Endometrial microvascular endothelial cells (primary cell): ENCODE results near the gene LRRN1. TPM values are rescaled to one million over a fixed set of nuclear protein-coding genes. Genes with fewer than 3 reads are reported as not detected.
"Not testable (repeated sequence)": the region's sequence is repeated elsewhere in the genome, so short reads cannot be mapped to it uniquely, and the experiment has no call there.

ENCODE experiments used
- in situ Hi-C: cut with HindIII; loops from 2 replicates; pipeline ENCODE4 v1.10.0; 2017; ENCODE audit warnings: low sequenced_read_pairs, low pct_unique_long_range_greater_than_20kb; ENCODE audit errors: inconsistent ontology term
- total RNA-seq: library from RNA; depleted of rRNA; stranded (reverse); fragments of >200 nt; gene quantifications from one replicate; pipeline ENCODE4 v1.2.3, GENCODE V29; 2015; ENCODE audit errors: inconsistent ontology term

Gene LRRN1
- total RNA-seq, 1 donor from 2014 or later: not detected

DNA sequence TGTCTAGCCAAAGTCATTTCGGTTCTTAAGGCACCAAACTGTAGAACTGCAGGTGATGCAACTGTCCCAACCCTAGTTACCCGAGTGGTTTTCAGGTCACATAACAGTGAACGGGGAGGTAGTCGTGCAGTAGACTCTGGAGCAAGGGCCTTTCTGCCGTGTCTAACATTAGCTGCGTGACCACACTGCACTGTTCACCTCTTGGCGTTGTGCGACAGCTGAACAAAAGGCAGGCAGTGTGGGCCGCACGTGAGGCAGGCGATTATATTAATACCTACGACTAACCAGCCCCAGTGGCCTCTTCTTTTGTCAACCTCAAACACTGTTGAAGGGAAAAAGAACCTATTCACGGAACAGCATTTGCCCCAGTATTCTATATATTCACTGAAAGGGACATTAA is 2.8 kb downstream of the LRRN1 start:
- in situ Hi-C loops: no loop called here

DNA sequence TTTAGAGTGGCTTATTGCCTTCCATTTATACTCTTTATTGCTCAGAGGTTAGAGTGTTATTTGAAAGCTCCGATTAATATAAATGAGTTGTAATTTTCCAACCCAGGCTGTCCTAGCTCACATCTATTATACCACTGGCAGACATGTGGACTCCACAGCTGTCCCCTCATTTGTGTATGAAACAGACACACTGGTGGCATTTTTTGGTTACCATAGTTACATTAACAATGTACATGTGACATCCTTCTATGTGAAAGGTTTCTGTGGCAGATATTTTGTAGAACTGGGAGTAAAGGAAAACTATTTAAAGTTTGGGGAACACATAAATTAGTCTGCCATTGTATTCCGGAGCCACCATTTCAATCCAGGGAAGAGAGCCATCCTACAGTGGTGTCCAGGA is 5.3 kb downstream of the LRRN1 start:
- in situ Hi-C loops: no loop called here

DNA sequence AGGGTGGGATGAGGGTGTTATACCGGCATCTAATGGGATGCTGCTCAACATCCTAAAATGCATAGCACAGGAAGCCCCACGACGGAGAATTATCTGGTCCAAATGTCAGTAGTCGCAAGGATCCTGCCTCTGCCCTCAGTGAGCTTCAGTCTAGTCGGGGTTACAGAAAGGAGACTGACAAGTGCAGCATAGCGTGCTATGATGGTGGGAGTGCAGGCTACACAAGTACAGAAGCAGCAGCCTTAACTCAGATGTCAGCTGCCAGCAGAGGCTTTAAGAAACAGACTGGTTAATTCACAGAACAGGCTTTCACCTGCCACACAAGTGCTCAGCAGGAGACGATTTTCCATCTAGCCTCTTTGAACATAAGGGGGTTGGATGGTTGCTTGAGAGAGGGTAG is 6.9 kb downstream of the LRRN1 start:
- in situ Hi-C loops: no loop called here

DNA sequence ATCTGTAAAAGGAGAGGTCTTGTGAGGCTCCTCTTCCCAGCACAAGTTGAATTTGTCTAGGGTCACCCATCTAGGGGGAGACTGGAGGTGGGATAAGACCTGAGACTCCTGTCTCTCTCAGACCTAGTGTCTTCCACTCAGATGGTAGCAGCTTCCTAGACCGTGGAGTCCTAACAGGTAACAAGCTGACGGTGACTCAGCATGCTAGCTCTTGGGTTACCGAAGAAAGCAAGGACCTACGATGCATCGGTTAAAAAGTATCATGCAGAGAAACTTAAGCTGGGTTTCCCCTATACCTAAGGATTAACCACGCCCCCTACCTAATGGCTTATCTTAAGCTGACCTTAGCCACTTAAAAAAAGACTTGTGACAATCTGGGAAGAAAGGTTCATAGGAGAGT is 7.6 kb downstream of the LRRN1 start:
- in situ Hi-C loops: no loop called here

DNA sequence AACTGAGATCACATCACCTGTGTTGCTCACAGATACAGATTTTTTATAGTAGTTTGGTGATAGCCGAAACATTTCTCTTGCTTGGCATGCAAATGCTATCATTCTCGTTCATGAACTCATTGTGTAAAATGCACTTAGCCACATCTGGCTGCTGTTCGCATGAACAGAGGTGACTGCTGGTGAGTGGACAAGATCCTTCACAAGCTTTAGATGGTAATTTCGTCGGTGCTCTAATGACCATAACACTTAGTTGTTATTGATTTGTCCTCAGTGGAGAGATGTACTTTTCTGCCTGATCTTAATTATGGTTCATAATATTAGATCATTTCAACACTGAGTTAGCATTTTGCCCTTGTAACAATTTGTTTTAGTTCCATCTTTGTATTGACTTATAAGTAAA is 13.8 kb downstream of the LRRN1 start:
- in situ Hi-C loops: no loop called here

DNA sequence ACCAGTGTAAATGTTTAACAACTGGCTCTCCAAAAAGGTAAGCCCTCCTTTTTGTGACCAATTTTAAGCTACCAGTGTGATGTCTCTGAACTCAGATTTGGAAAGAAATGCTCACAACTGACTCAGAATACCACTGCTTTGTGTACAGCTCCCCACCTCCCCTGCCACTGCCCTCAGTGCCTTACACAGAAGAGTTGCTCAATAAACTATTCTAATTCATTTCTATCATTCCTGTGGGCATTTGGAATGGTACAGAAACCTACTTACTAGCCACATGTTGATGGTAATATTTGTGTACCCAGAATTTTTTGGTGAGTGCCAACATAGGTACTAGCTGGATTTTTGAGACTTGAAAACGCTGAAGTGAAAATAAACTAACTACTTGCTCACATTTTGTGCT is 16.0 kb downstream of the LRRN1 start:
- in situ Hi-C loops: no loop called here

DNA sequence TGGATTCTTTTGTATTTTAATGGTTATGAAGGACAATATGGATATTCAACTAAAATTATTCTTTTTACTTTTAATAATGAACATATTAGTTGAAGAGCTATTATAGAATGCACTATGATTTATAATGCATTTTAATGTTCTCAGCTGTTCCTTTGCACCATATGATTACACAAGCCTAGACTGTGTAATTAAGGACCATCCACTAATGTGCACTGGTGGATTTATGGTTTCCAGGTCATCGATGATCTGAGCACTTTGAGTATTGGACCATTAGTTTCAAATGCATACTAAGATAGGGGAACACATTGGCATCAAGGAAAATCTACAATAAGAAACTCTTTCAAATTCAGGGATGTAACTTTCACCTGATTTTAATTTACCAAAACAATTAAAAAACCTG is 16.8 kb downstream of the LRRN1 start:
- in situ Hi-C loops: no loop called here

DNA sequence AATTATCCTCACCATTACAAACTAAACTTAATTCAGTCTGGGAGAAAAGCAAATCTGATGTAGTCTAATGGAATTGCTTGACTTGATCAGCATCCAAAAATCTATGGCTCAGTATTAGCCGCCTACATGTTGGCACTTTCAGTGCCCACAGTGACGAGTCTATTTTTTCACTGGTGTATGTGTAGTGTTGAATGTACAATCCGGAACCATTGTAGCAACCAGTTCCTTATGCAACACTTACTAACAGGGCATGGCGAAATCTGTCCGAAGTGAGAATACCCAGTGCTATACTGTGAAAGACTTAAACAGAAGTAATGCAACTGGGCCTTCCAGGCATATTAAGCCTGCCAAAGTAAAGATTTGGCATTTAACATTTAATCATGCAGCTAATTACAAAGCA is 18.6 kb downstream of the LRRN1 start:
- in situ Hi-C loops: no loop called here

DNA sequence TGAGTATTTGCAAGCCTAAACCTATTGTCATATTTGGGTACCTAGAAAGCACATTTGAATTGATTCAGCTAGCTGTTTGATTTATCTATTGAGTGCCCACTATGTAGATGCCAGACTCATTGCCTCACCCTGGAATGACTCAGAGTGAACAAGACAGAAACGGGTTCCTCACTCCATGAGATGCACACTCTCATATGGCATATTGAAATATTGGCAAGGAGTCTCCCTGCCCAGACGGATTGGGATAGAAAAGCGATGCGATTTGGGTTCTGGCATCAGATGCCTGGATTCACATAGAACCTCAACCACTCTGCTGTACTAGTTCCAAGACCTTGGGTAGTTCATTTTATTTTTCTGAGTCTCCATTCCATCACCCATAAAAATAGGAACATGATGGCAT is 22.5 kb downstream of the LRRN1 start:
- in situ Hi-C loops: no loop called here

DNA sequence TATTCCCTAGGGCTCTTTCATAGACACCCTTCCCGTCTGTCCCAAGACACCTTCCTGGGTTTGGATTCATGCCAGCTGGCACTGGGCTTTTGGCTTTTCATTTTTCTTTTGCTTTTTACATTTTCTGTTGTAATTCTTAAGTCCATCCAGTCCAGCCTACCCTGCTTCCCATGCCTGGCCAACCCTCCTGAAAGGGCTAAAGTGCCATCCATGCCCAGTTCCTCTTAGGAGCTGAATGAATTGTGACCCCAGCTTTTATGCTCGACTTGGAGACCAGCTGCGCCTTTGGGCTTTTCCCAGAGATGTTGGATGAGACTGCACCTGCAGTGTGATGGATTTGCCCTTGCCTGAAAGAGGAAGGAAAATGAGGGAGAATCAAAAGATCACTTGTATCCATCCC is 25.8 kb downstream of the LRRN1 start:
- in situ Hi-C loops: no loop called here

DNA sequence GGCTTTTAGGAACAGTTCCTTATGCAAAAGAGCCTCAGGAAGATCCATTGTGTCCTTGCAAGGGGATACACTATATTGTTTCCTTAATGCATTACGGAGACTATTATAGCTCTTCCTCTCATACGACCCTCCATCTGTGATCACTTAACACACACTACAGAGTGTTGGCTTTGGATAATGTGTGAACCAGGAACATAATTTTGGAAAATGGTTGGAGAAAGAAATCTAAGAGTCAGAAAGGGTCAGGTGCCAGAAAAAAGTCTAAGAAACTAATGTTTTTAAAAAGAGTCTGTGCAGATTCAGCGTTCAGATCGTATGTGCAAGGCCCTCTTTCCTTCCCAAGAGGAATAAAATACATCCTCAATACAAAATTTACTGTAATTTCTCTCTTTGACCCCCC is 27.3 kb downstream of the LRRN1 start:
- in situ Hi-C loops: no loop called here

DNA sequence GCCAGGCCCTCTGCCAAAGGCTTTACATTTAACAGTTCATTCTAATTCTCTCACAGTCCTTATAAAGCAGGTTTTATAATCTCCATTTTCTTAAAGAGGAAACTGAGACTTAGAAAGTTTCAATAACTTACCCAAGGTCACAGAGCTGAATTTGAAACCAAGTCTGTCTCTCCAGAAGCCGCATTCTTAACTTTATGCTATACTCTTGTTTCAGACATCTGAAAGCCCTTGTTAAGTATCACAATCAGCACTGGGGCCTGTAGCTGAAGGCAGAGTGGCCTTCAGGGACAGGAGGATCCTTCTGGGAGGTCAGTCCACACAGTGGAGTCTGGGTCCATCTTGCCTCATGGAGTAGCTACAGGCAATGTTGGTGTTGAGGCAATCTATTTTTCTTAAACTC is 27.9 kb downstream of the LRRN1 start:
- in situ Hi-C loops: no loop called here

DNA sequence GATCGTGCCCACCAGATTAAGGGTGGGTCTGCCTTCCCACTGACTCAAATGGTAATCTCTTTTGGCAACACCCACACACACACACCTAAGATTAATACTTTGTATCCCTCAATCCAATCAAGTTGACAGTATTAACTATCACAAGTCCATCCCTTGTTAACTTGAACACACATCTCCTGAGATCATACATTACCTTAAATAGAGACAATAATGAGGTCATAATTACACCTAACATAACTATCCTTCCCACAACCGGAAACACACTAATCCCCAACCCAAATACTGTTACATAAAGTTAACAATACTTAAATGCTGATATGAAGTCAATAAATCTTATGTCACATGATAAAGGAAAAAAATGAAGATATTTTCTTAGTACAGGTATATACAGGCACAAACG is 29.2 kb downstream of the LRRN1 start:
- in situ Hi-C loops: not testable (repeated sequence)

DNA sequence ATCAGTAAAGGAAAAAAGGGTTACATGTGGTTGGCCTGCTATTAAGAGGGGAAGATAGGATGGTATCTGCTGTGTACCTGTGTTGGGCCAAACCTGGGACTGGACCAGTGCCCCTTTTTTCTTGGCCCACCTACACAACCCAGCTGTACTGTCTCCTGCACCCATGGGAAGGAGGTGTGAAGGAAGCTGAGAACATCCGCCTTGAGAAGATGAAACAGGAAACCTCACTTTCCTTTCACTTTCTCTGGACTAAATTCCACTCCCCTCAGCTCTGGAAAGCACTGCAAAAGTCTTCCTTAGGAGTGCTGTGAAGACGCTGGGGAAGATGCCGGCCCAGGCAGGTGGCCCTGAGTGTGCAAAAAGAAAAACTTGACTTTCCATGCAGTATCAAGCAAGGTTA is 37.6 kb downstream of the LRRN1 start:
- in situ Hi-C loops: no loop called here

DNA sequence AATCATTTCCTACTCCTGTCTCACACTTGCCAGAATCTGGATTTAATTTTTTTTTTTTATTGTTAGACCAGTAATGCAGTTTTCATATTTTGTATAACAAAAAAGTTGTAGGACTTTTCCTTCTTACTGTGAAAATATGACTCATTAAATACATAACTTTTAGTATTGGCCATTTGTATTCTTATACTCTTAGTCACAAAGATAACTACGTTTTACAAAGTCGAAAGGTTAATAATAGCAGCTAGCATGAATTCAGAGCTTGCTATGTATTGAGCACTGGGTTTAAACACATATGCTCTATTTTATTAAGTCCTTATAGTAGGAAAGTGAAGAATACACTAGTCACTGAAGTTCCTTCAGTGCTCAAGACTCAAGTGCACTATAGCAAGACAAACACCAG is 43.1 kb downstream of the LRRN1 start:
- in situ Hi-C loops: no loop called here

DNA sequence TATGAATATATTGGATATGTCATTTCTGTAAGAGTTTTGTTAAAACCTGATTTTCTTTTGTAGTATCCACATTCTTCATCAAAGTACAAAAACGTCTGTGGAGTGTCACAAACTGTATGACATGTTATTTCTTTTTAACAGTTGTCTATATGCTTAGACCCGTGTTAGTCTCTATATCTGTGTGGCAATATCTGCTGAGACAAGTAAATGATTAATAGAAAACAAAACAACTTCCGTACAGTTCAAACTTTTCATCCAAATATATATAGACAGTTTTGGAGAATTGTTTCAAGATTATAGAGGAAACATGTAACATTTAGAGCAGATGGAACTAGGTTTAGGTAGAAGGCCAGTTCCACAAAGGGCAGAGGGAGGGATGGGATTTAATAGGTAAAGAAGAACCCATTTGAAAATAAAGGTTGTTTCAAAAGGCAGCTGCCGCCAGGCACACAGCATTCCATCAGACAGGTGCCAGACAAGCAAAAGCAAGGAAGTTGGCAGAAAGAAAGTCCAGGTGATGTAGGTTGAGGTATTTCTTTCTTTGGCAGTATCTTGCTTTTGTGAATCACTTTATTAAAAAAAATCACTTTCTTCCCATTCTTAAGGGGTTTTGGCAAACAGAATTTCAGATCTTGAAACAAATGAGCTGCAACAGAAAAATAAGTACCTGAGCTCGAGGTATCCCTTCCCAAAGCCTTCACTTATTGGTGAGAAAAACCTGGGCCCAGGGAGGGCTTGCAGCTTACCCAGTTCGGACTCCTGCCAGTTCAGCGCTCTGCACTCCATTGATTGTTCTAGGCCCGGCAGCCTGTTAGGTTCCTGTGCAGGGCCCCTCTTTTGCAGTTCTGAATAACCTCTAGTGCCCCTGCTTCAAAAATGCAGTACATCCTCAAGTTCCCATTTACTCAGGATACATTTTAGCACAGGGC is 49.0 kb downstream of the LRRN1 start:
- in situ Hi-C loops: no loop called here

DNA sequence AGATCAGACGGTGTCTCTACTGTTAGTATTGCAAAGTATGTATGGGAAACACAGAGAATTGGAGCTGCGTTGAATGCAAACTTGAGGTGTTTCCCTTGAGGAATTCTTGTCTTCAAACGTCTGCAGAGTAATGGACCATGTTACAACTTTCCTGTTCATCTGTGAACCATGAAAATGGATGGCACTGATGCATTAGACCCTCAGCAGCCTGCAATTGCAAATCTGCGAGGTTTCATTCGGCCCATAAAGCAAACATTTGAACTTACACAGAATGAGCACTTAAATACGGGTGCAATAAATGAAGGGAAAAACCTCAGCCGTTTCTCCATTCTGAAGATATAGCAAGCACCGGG is 49.7 kb downstream of the LRRN1 start:
- in situ Hi-C loops: no loop called here

DNA sequence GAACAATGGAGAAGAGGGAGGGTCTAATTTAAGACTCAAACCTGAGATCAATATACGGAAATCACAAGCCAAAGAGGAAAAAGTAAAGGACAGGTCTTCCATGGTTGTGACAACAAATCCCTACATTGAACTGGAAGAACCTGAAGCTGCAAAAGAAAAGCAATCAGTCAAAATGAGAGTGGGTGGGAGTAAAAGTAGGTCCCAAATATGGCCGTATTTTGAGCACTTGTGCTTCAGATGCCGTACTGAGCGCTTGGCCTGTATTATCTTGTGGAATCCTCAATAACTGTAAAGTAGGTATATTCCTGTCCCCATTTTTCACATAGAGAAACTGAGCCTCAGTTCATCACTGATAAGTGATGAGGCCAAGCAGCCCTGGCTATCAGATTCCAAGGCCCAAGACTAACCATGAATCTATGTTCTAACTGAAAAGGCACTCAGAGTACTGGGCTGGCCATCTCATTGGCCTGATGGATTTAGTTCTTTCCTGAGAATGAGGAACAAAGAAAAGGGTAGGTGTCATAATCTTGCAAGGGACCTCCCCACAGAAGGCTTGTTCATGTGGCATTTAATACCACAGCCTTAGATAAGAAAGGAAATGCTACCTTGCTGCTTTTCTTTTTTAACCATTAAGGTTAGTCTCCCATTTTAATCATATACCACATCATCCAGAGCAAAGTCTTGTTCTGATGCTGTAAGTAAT is 52.5 kb downstream of the LRRN1 start:
- in situ Hi-C loops: no loop called here

DNA sequence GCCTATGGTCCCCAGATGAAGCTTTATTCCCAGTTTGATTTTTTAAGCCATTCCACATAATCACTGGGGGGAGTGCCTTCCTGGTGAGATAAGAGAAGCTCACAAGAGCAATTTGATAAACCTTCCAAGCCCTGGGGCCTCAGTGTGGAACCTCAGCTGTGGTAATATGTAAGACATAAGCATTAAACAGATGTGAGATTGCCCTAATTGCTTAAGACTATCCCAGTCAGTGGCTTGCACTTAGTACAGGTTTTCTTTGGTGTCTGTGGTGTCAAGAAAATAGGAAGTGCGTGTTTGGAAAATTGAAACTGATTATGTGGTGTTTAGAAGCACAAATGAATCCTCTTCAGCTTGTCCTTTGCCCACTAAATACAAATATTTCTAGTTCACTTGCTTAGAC is 54.3 kb downstream of the LRRN1 start:
- in situ Hi-C loops: no loop called here

DNA sequence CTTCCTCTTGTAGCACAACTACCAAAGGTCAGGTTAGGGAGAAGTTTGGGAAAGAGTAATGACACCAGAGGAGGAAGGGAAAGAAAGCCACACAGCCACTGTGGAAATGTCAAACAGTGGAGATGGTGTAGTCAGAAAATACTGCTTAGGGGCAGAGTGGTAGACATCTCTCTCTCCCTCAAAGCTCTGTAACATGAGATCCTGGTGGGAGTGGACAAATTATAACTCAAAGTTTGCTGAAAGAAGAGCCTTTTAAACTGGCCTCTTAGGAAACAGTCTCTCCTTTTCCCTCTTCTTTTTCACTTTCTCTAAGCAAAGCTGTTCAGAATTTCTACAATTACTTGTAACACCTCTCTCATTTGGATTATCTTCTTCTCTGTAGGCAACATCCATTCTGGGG is 55.8 kb downstream of the LRRN1 start:
- in situ Hi-C loops: no loop called here
